DMS79 treated with DMSO at 0.1 percent for 48 hours (cell line): ENCODE results near the gene PMP22.

Experiments
- DNase-seq: peaks from one replicate; lab custom pipeline; 2025; lab: John Stamatoyannopoulos, UW

Gene PMP22

GRCh38 chr17:15274017-15274416 lies 8.9 kb upstream of the PMP22 start:
- no peak for DNase-seq

GRCh38 chr17:15273141-15273793 lies 8.1 kb upstream of the PMP22 start:
- DNase-seq, result no peak

GRCh38 chr17:15271741-15272140 lies 6.6 kb upstream of the PMP22 start:
- no peak for DNase-seq

- DNase-seq, result no peak
Measured at GRCh38 chr17:15270628-15271381, 5.7 kb upstream of the PMP22 start.

GRCh38 chr17:15269780-15270089 lies 4.6 kb upstream of the PMP22 start:
- DNase-seq, result no peak

- DNase-seq, result no peak
Measured at GRCh38 chr17:15269087-15269779, 4.1 kb upstream of the PMP22 start.

- no peak for DNase-seq
Measured at GRCh38 chr17:15268461-15268860, 3.3 kb upstream of the PMP22 start.

- DNase-seq, result no peak
Measured at GRCh38 chr17:15267996-15268395, 2.9 kb upstream of the PMP22 start.

- no peak for DNase-seq
Measured at GRCh38 chr17:15266325-15267125, 1.4 kb upstream of the PMP22 start.

- no peak for DNase-seq
Measured at GRCh38 chr17:15264542-15264941, 584 bp downstream of the PMP22 start.

GRCh38 chr17:15263680-15264079 lies 1.4 kb downstream of the PMP22 start:
- no peak for DNase-seq

- no peak for DNase-seq
Measured at GRCh38 chr17:15263206-15263579, 1.9 kb downstream of the PMP22 start.

GRCh38 chr17:15262291-15263205 lies 2.6 kb downstream of the PMP22 start:
- no peak for DNase-seq

- no peak for DNase-seq
Measured at GRCh38 chr17:15261802-15262290, 3.3 kb downstream of the PMP22 start.

GRCh38 chr17:15261258-15261801 lies 3.8 kb downstream of the PMP22 start:
- DNase-seq, result no peak

- DNase-seq, result peak; percentile 16
Measured at GRCh38 chr17:15260376-15261257, 4.5 kb downstream of the PMP22 start.

GRCh38 chr17:15257796-15258512 lies 7.2 kb downstream of the PMP22 start:
- DNase-seq, result no peak

- no peak for DNase-seq
Measured at GRCh38 chr17:15257258-15257788, 7.8 kb downstream of the PMP22 start.

GRCh38 chr17:15256689-15257088 lies 8.4 kb downstream of the PMP22 start:
- DNase-seq, result no peak
